GM21526 (cell line): ENCODE results near the gene ZFHX2.

Experiments used
- ATAC-seq: cut with Tn5 transposase; IDR thresholded peaks from one replicate; pipeline ENCODE4 v1.9.1; 2021; ENCODE audit warnings: moderate library complexity; ENCODE audit not compliant: unreplicated experiment, low FRiP score

The ZFHX2 gene

DNA sequence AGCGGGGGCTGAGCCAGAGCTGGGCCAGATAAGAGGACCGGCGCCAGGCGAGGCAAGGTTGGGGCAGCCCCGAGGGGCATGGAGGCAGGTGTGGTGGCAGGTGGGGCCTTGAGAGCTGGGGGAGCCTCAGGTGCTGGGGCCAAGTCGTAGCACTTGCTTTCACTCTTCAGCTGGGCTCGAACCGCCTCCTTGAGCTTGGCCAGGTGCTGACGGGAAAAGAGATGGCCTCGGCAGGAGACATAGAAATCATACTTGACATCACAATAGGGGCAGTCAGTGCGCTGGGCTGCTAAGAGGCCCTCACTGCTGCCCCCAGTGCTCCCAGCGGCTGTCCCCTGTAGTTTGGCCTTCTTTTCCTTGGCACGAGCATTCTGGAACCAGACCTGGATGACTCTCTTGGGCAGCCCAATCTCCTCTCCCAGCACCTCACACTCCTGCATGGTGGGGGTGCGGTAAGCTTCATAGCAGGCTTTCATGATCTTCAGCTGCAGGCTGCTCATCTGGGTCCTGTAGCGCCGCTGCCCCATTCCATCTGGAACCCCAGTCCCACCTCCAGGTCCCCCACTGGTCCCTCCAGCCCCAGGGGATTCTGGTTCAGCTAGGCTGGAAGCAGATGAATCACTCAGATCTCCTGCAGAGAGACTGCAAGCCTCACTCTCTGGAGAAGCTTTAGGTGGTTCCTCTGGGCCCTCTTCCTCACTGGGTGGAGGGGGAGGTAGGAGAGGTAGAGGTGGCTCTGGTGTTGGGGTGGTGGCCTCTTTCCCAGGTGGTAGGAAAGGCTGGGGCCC, 28.1 kb downstream of the ZFHX2 start:
- no peak for ATAC-seq

DNA sequence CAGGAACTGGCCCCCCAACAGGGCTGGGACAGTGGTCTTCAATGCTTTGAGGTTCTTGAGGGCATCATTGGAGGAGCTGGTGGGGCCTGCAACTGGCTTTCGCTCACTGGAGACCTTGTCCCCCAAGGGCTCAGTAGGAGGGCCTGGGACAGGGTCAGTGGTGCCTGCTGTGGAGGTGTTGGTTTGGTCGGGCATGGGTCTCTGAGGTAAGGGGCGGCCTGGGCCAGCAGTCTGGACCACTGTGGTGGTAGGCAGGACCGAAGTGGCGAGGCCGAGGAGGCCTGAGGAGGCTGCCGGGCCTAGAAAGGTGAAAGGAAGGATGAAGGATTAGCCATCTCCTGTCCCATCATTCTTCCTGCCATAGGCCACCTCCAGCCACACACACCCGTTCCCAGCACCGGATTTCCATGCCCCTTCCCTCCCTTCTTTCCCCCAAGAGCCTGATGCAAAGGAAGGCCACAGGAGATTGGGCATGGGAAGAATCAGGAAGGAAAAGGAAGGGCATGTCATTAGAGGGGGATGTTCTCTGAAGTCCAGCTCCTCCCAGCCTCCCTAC, 28.8 kb downstream of the ZFHX2 start:
- ATAC-seq = no peak

DNA sequence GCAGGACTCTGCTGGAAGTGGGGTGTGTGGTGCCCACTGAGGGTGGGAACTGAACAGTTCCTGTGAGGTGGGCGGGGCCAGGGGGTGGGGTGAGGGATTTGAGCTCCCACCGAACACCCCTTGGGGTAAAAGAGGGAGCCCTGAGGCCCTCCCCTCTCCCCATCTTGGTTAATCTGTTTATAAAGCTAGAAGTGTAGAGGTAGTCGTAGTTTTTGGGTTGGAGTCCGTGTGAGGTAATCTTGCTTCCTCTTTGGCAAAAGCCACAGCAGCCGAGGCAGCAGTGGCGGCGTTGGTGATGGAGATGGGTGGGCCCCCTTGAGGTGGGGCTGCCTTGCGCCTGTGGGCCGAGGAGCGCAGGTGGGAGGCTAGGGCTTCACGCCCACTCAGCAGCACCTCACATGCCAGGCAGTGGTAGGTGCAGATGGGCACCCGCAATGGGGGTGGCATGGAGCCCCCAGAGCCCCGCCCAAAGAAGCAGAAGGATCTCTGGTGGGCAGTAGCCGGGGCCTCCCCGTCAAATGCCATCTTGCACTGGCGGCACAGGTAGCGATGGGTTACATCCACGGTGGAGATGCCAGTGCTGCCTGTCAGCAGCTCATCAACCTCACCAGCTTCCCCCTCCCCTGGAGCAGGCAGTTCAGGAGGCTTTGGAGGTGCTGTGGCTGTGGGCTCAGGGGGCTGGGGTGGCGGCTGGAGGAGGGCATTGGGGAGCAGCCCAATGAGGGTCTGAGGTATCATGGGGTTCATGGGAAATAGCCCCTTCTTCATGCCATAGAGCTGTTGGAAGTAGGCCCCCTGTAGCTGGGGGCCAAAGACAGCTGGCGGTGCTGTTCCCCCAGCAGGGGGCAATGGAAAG, 29.6 kb downstream of the ZFHX2 start:
- no peak for ATAC-seq

DNA sequence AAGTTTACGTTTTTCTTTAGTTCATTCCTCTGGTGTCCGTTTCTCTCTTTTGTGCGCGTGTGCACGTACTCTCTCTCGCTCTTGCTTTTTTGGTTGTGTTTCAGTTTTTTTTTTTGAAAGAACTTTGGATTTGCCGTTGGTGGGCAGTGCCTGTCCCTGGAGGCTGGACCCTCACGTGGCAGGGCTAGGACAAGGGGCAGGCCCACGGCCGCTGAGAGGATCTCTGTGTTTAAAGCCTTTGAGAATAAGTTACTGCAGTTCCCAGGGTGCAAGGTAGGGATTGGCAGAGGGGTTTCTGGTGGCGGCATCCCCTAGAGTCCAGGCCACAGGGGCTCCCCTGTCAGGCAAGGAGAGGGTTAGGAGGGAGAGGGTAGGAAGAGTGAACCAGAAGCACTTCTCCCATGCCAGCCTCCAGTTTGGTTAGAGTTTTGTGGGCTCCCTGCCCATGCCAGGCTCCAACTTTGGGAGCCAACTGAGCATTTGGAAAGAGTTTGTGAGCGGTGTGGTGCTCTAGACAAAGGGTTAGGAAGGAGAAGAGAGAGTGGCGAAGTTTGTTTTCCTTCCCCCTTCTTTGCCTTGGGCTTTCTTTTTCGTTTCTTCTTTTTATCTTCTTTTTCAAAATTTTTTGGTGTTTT, 30.5 kb downstream of the ZFHX2 start:
- ATAC-seq = no peak

DNA sequence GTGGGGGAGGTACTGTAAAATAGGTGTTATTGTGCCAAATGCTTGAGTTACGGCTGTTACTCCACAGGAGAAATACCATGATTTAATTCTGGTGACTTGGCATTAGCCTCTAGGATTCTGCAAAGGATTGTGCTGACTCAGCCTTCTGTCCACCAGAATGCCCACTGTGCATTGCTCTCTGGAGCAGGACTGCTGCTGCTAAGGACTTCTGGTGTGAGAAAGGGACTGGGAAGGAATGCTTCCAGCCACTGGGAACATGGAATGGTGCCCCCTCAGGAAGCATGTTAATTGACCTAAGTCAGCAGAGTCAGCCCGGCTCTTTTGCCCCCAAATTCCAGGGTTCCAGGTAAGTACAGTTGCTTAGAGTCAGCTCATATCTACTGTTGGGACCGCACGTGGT, 32.9 kb downstream of the ZFHX2 start:
- ATAC-seq = no peak

DNA sequence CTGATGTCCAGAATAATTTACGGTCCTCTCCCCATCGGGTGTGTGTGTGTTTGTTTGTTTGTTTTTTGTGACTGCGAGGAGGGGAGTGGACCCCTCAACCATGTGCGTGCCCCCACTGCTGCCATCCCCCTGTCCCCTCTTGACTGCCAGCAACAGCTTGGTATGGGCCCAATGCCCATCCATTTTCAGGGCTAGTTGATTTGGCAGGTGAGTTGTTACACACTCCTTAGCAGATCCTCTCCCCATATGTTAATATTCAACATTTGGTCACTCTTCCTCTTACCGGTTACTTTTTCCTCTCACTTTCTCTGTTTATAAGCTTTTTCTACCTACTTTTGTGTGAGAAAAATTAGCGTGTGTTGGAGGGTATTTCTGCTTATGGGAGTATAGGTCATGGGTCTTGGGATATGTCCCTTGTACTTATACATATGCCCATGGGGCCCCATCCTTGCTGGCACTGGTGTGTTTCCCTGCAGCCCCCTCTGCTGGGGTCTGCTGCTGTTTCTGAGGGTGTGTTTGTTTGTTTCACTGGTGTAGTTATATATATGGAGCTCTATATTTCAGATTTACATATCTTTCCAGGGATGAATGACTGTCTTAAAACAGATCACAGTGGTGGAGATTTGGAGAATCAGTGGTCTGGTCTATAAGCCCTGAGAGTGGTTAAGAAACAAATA, 33.8 kb downstream of the ZFHX2 start:
- no peak for ATAC-seq

DNA sequence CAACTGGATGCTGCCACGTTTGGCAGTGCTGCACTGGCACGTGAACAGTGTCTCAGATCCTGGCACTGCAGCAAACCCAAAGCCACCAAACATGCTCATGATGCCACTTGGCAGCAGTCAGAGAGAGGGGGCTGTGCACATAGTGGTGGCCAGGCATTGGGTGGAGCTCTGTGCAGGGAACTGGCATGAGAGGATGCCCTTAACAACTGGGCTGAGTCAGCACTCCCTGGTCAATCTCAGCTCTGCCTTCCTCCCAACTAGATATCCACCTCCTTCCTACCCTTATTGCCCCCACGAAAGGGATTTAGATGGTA, 37.0 kb downstream of the ZFHX2 start:
- ATAC-seq = no peak

DNA sequence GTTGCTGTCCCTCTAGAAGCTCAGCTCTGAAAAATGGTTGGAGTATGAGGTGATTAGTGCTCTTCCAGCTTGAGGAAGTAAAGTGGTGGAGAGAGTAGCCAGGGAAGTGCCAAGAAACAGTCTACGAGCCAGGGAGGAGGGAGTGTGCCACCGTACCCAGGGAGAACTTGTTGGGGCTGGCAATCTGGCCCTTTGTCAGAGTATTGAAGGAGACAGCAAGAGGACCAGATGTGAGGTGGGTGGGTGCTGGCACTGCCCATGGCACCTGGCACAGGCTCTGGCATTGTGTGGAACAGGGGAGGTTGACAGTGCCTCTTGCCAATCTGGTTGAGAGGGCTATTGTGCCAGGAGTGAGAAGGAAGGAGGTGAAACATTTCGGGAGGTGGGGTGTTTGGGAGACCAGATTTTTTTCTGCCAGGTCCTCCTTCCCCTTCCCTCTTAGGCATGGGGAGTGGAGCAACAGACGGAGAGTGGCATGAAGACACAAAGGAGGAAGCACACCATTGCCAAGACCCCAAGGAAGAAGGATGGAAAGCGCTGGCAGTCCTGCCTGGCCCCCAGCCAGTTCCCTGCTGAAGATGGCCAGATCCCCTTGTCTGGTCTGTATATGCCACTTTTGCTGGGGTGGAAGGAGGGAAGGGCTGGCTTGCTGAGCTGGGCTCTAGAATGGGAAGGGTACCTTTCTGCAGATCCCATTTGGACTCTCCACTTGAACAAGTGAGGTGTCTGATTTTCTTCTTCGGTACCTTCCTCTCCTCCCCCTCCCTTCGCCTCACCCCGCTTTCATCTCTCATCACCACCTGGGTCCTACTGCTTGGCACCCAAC, 37.5 kb downstream of the ZFHX2 start:
- ATAC-seq = no peak

DNA sequence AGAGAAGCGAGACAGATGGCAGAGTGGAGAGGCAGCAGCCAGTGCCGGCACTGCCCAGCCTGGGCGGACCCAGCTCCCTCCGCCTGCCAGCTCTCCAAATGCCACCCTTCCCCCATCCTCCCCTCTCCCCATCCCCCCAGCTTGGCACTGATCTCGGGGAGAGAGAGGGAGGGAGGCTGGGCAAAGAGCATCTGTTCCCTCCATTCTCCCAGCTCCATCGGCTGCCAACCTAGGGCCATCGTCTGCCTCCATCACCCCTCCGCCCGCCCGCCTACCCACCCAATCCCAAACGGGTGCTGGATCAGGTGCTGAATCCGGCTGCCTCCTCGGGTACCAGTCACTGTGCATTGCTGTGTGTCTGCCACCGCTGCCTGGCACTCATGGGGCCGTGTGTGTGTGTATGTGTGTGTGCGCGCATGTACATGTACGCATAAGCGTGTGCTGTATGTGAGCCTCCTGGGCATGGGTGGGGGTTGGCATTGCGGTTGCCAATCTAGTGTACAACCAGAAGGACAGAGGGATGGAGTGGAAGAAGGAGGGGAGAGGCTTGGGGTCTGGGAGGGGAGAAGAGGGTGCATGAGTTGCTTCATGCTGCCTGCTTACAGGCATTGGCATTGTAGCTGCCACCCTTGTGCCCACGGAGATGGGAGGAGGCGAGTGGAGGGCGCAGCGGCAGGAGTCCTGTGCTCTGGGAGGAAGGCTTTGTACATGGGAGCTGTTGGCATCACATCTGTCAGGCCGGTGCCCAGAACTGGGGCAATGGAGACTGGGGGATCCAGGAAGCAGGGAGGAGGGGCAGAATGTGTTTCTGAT, 38.4 kb downstream of the ZFHX2 start:
- ATAC-seq = no peak

DNA sequence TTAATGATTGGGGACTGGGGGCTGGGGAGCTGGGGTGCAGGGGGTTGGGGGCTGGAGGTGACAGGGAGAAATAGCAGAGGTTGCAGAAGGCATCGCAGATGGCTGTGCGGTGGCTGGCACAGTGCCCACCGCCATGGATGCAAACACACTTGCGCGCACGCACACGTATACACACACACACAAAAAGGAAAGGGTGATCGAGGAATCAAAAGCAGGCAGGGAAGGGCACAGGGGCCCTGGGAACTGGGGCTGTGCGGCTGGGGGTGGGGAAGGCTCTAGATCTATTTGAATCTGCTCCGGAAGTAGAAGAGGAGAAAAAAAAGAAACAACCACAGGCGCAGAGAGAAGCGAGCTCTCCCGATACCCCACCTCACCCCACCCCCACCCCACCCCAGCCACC, 39.4 kb downstream of the ZFHX2 start:
- no peak for ATAC-seq

DNA sequence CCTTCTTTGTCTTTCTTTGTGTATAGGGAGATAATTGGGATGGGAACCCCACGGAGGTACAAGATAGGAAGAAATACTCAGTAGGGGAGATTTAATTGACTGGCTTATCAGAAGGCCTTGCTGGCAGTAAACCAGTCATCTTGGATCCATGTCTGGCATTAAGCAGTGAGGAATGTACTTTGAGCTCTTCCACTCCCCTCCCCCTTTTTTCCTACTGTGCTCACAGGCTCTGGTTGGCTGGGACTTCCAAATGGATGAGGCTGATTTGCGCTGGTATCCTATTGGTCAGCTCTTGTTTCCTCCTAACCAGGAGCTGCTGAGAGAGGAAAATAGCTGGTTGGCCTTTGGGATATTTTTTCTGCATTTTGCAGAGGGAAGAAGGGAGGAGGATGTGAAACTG, 57.3 kb downstream of the ZFHX2 start:
- no peak for ATAC-seq

DNA sequence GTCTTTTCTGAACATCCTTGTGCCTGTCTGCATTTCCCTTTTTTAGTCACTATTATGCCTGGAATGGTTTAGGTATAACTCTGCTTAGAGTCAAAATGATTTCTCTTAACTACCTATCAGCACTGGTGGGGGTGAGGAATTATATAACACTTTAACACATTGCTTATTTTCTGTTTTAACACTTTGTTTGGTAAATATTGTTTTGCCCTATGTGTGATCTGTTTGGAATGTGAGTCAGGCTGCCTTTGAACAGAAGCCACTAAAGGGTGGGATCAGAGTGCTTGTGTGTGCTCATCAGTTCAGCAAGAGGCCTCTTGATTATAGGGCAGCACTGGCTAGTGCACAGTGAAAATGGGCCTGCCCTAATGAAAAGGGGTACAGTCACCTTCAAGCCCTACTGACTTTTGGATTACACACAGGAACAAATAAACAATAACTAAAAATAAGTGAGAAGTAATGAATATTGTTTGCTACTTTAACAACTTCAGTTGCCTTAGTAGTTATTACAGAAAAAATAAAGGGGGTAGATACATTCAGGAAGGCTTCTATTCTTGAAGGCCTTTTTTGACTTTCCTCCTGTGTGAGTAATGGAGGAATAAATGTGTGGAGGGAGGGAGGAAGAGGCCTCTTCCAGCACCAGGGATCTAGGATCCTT, 58.8 kb downstream of the ZFHX2 start:
- no peak for ATAC-seq

DNA sequence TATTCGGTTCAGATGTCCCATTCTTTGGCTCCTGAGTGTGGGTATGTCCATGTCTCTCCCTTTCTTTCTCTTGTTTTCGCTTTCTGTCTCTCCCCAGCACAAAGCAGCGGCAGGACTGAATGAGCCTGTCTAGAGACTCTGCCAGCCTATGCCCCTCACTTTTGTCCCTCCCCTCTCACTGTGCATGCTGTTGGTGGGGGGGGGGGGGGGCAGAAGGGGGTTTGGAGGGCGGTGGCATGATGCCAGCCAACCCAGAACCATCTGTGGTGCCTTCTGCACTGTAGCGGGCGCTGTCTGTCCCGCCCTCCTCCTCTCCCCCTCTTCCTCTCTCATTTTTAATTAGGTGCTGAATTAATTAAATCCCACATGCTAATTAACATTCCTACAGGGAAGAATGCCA, 64.3 kb downstream of the ZFHX2 start:
- no peak for ATAC-seq

DNA sequence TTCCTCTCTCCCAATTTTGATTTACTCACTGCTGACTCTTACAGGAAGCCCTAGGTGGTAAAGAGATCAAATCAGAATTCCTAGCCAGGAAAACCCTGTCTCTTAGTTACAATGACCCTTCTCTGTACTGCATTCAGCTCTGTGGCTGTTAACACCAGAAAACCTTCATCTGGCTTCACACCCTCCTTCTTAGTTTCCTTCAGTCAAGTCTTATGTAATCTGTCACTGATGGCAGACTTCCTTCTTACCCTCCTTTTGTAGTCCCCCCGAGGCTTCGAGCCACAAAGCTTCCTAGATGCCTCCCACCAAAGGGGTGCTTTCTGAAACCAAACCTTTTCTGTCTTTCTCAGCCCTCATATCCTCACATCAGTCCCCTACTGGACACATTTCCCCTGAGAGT, 65.5 kb downstream of the ZFHX2 start:
- no peak for ATAC-seq

DNA sequence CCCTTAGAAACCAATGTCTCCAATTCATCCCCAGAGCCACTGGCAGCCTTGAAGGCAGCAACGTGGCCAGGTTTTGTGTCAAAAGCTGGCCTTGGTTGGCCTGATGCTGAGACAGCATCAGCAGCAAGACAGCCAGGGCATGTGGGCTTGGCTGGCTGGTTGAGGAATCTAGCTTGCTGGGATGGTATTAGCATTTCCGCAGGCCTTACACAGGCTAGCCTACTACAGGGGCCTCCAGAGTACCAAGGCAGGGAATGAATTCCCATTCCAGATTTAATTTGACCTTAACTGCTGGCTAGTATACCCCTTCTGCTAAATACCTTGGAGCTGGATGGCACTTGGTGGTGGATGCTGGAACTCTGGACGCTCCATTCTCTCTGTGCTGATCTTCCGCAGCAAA, 66.2 kb downstream of the ZFHX2 start:
- no peak for ATAC-seq

DNA sequence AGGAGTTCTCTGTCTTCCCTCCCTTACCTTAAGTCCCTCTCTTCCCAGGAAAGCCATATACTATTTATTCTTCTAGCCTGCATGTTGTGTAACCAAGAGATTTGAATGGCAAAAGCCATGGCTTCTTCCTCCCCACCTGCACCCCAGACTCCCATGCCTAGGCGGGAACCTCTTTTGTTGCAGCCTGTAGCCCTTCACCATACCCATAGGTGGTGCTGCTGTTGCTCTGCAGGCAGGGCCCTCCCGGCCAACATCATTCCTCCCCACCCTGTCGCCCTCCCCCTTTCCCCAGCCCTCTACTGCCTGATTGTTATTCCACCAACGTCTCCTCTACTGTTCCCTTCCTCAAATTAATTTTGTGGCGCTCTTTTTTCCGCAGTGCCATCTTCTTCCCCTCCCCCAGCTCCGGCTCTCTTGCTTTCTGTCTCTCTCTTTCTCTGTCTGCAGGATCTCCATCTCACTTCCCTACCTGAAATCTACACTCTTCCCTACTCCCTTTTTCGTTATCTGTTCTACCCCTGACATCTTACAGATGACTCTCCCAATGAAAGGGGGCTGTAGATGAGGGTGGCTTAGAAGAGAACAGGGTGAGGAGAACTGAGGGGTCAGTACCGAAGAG, 68.2 kb downstream of the ZFHX2 start:
- no peak for ATAC-seq

DNA sequence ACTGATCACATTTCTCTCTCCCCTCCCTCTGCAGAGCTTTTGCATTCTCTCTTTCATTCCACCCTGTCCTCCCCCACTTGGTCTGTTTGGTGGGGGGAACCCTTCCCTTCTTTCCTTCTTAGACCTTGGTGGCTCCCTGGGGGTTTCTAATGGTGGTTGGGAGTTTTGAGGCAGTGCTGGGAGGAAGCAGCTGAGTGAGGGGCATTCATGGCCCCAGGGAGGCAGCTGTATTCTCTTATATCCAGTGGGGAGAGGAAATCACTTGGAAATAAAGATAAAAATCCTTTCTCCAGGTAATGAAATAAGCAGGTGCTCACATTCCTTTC, 68.8 kb downstream of the ZFHX2 start:
- ATAC-seq = no peak
